GM06990 (cell line): ENCODE results near the gene DNAH7.

Experiments used
- DNase-seq: peaks from one replicate; pipeline ENCODE4 v3.0.0-alpha.2; 2011; ENCODE audit not compliant: insufficient read length; ENCODE audit errors: extremely low read depth
- H3K27me3 ChIP-seq: replicated peaks from 2 replicates; pipeline ENCODE4 v1.6.0; 2011; ENCODE audit warnings: low read length; ENCODE audit not compliant: control insufficient read depth, insufficient read depth
- H3K36me3 ChIP-seq: 2 replicates; pipeline ENCODE4 v1.5.1; 2011; ENCODE audit warnings: low read length; ENCODE audit not compliant: control insufficient read depth, insufficient read depth
- H3K4me3 ChIP-seq: replicated peaks from 2 replicates; pipeline ENCODE4 v1.5.1; 2011; ENCODE audit warnings: low read depth, mild to moderate bottlenecking, control low read depth, low read length
- TF ChIP-seq, protein P1 (sequence below): IDR thresholded peaks from 2 replicates; pipeline ENCODE4 v1.5.1; 2011; ENCODE audit warnings: low read length, control low read depth, mild to moderate bottlenecking, inconsistent platforms; ENCODE audit not compliant: insufficient read depth, poor library complexity, severe bottlenecking

DNAH7 gene

DNA sequence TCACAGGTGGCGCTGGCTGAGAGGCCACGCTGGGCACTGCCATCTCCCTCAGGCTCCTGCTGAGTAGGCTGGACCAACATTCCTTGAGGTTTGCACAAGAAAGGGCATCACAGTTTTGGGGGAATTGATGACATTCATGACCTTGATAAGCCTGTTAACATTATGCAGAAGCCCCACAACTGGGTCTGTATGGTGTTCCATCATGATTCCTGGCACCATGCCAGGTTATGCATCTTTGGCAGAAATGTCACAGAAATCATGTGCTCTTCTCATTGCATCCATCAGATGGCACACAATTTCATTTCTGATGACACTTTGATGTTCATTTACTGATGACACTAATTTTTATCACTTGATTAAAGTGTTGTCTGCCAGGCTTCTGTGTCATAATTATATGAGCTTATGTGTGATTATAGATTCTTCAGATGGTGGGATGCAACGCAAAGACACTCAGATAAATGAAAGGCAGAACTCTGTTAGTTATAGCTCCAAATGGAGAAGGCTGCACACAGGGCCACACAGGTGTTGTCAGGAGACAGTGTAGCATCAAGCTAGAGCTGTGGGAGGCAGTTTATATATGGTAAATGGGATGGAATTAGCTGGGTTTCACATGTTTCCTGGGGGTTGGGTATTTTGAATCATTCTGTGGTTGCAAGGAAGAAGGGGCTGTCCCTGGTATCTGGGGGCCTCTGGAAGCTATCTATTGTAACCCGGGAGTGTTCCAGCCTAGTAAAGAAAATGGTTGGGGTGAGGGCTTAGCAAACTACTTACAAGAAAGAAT, 220.3 kb downstream of the DNAH7 start:
- no peak for DNase-seq

GRCh38 chr2:195842932-195843331, 225.7 kb downstream of the DNAH7 start:
- no peak for DNase-seq
- TF ChIP-seq, protein P1, sequence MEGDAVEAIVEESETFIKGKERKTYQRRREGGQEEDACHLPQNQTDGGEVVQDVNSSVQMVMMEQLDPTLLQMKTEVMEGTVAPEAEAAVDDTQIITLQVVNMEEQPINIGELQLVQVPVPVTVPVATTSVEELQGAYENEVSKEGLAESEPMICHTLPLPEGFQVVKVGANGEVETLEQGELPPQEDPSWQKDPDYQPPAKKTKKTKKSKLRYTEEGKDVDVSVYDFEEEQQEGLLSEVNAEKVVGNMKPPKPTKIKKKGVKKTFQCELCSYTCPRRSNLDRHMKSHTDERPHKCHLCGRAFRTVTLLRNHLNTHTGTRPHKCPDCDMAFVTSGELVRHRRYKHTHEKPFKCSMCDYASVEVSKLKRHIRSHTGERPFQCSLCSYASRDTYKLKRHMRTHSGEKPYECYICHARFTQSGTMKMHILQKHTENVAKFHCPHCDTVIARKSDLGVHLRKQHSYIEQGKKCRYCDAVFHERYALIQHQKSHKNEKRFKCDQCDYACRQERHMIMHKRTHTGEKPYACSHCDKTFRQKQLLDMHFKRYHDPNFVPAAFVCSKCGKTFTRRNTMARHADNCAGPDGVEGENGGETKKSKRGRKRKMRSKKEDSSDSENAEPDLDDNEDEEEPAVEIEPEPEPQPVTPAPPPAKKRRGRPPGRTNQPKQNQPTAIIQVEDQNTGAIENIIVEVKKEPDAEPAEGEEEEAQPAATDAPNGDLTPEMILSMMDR: no peak
- Histone ChIP-seq H3K27me3 (no peaks in the 10 kb centered on the region), H3K36me3 (no peaks in the 10 kb centered on the region), H3K4me3 (no peak overlapping the region)

More for the DNA sequence above, 220.3 kb downstream of the DNAH7 start:
- TF ChIP-seq, protein P1: no peak
- Histone ChIP-seq H3K27me3 (no peaks in the 10 kb centered on the region), H3K36me3 (no peaks in the 10 kb centered on the region), H3K4me3 (no peak overlapping the region)

- H3K4me3 ChIP-seq: no peak overlapping the region
- no peaks in the 10 kb centered on the region for H3K27me3 ChIP-seq
- H3K36me3 ChIP-seq: no peaks in the 10 kb centered on the region
- TF ChIP-seq, protein P1: no peak
- DNase-seq: no peak
Observed at GRCh38 chr2:195838002-195838401, 230.6 kb downstream of the DNAH7 start.

- Histone ChIP-seq H3K36me3 (no peaks in the 10 kb centered on the region), H3K27me3 (no peaks in the 10 kb centered on the region), H3K4me3 (no peak overlapping the region)
- TF ChIP-seq, protein P1: no peak
- DNase-seq: no peak
Observed at GRCh38 chr2:195836002-195836401, 232.6 kb downstream of the DNAH7 start.

GRCh38 chr2:195834836-195835235, 233.8 kb downstream of the DNAH7 start:
- no peaks in the 10 kb centered on the region for H3K27me3 ChIP-seq
- H3K36me3 ChIP-seq: no peaks in the 10 kb centered on the region
- no peak overlapping the region for H3K4me3 ChIP-seq
- DNase-seq: no peak
- TF ChIP-seq, protein P1: no peak
